DOHH2 (cell line): ENCODE measurements around the gene ZNF436.

Experiments
- H3F3A ChIP-seq: fragments of 200-600 bp; sonication (generic), shearing (Covaris generic); 2 replicates; pipeline ENCODE4 v1.6.0; 2016; ENCODE audit warnings: antibody characterized with exemption, mild to moderate bottlenecking; ENCODE audit not compliant: control insufficient read depth, insufficient read depth
- H3K27ac ChIP-seq: fragments of 200-600 bp; sonication (generic); 2 replicates; pipeline ENCODE4 v1.5.1; 2014; ENCODE audit warnings: low read depth, mild to moderate bottlenecking, low read length, moderate library complexity
- H3K27me3 ChIP-seq: fragments of 200-600 bp; sonication (generic); 2 replicates; pipeline ENCODE4 v1.6.1; 2014; ENCODE audit warnings: mild to moderate bottlenecking, low read length, mixed read lengths; ENCODE audit not compliant: control insufficient read depth
- H3K36me3 ChIP-seq: fragments of 200-600 bp; sonication (generic); 2 replicates; pipeline ENCODE4 v1.6.1; 2014; ENCODE audit warnings: mild to moderate bottlenecking, low read length, moderate library complexity, mixed read lengths; ENCODE audit not compliant: control insufficient read depth
- H3K4me1 ChIP-seq: fragments of 200-600 bp; sonication (generic); 2 replicates; pipeline ENCODE4 v1.6.1; 2014; ENCODE audit warnings: mild to moderate bottlenecking, low read length, mixed read lengths; ENCODE audit not compliant: control insufficient read depth
- H3K4me2 ChIP-seq: fragments of 200-600 bp; sonication (generic); 2 replicates; pipeline ENCODE4 v1.6.0; 2014; ENCODE audit warnings: mild to moderate bottlenecking, low read length, moderate library complexity
- H3K4me3 ChIP-seq: fragments of 200-600 bp; sonication (generic); 2 replicates; pipeline ENCODE4 v1.5.1; 2014; ENCODE audit warnings: mild to moderate bottlenecking, low read length, mixed read lengths
- H3K79me2 ChIP-seq: fragments of 200-600 bp; sonication (generic); 2 replicates; pipeline ENCODE4 v1.6.1; 2014; ENCODE audit warnings: mild to moderate bottlenecking, low read length, mixed read lengths; ENCODE audit not compliant: control insufficient read depth
- H3K9me2 ChIP-seq: fragments of 200-600 bp; sonication (generic); replicated peaks from 2 replicates; pipeline ENCODE4 v1.6.1; 2014; ENCODE audit warnings: mild to moderate bottlenecking, low read length, mixed read lengths; ENCODE audit not compliant: control insufficient read depth
- H3K9me3 ChIP-seq: fragments of 200-600 bp; sonication (generic); 2 replicates; pipeline ENCODE4 v1.6.1; 2014; ENCODE audit warnings: antibody characterized with exemption, low read length, mixed read lengths; ENCODE audit not compliant: control insufficient read depth, insufficient read depth
- H4K20me1 ChIP-seq: fragments of 200-600 bp; sonication (generic); 2 replicates; pipeline ENCODE4 v1.6.0; 2014; ENCODE audit warnings: low read depth, mild to moderate bottlenecking, antibody characterized with exemption, low read length, moderate library complexity; ENCODE audit not compliant: control insufficient read depth, insufficient read depth
- EZH2phosphoT487 ChIP-seq: fragments of 200-600 bp; sonication (generic); IDR thresholded peaks from 2 replicates; pipeline ENCODE4 v1.6.1; 2017; ENCODE audit warnings: borderline replicate concordance, mild to moderate bottlenecking, antibody characterized with exemption, low read length, moderate library complexity, mixed read lengths
- TF ChIP-seq, protein P1 (sequence below): fragments of 200-600 bp; sonication (generic); IDR thresholded peaks from one replicate; pipeline ENCODE4 v1.5.1; 2014; ENCODE audit warnings: antibody characterized with exemption, mild to moderate bottlenecking, low read depth, low read length; ENCODE audit not compliant: poor library complexity, severe bottlenecking

The ZNF436 gene

DNA sequence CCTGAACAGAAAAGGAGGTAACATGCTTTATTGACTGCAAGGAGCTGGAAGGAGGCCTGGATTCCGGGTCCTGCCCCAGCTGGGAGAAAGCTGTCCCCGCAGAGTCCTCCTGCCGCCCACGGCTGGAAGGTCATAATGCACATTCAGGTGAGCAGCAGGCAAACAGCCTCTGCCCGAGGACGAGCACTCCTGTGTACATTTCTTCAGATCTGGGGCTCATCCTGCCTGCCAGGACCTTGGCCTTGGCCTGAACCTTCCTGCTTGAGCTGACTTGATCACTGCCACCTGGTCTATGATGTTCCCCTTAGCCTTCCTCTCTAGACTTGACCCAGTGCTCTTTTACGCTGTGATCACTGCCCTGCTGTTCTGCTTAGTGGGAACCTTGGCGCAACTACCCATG lies 17.9 kb upstream of the ZNF436 start:
- Histone ChIP-seq H3K36me3 (no peaks in the 10 kb centered on the region), H3K9me2 (no peaks in the 10 kb centered on the region), H3K27ac (no peak overlapping the region), H3F3A (no peaks in the 10 kb centered on the region), H3K4me3 (no peak overlapping the region), H3K9me3 (no peaks in the 10 kb centered on the region), H3K79me2 (no peaks in the 10 kb centered on the region), H3K4me1 (peaks cover 12% of the 10 kb centered on the region), H3K27me3 (peaks cover 8% of the 10 kb centered on the region), H4K20me1 (no peaks in the 10 kb centered on the region), H3K4me2 (no peak overlapping the region)
- no peak for TF ChIP-seq EZH2phosphoT487
- TF ChIP-seq, protein P1, sequence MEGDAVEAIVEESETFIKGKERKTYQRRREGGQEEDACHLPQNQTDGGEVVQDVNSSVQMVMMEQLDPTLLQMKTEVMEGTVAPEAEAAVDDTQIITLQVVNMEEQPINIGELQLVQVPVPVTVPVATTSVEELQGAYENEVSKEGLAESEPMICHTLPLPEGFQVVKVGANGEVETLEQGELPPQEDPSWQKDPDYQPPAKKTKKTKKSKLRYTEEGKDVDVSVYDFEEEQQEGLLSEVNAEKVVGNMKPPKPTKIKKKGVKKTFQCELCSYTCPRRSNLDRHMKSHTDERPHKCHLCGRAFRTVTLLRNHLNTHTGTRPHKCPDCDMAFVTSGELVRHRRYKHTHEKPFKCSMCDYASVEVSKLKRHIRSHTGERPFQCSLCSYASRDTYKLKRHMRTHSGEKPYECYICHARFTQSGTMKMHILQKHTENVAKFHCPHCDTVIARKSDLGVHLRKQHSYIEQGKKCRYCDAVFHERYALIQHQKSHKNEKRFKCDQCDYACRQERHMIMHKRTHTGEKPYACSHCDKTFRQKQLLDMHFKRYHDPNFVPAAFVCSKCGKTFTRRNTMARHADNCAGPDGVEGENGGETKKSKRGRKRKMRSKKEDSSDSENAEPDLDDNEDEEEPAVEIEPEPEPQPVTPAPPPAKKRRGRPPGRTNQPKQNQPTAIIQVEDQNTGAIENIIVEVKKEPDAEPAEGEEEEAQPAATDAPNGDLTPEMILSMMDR, result no peak

DNA sequence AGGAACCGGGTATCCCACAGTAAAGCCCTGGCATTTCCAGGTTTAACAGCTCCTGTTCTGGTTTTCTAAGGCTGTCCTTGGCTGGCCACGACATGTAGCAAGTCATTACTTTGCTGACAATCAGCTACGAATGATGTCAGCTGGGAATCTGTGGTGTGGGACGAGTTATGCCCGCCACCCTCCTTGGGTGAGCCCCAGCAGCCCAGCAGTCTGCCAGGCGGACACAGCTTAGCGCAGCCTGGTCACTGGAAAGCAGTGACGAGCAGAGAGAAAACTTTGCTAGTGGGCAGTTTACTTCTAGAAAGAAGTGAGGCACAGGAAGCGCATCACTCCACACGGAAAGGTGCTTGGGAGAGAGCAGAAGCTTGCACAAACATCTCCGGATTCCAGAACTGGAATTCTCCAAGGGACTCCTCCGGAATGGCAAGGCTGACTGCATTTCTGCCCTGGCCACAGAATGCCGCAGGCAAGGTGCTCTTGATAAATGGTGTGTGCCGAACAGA lies 15.5 kb upstream of the ZNF436 start:
- peaks cover 19% of the 10 kb centered on the region for H3K27me3 ChIP-seq
- no peaks in the 10 kb centered on the region for H4K20me1 ChIP-seq
- H3K9me2 ChIP-seq, result no peaks in the 10 kb centered on the region
- H3K4me3 ChIP-seq, result no peak overlapping the region
- H3K36me3 ChIP-seq, result no peaks in the 10 kb centered on the region
- no peak for TF ChIP-seq EZH2phosphoT487
- TF ChIP-seq, protein P1, result no peak
- no peaks in the 10 kb centered on the region for H3K79me2 ChIP-seq
- H3F3A ChIP-seq, result peaks cover 3% of the 10 kb centered on the region; the same call in 1 of the 2 replicates
- H3K4me1 ChIP-seq, result peaks cover 17% of the 10 kb centered on the region
- no peaks in the 10 kb centered on the region for H3K9me3 ChIP-seq
- no peak overlapping the region for H3K27ac ChIP-seq
- no peak overlapping the region for H3K4me2 ChIP-seq

DNA sequence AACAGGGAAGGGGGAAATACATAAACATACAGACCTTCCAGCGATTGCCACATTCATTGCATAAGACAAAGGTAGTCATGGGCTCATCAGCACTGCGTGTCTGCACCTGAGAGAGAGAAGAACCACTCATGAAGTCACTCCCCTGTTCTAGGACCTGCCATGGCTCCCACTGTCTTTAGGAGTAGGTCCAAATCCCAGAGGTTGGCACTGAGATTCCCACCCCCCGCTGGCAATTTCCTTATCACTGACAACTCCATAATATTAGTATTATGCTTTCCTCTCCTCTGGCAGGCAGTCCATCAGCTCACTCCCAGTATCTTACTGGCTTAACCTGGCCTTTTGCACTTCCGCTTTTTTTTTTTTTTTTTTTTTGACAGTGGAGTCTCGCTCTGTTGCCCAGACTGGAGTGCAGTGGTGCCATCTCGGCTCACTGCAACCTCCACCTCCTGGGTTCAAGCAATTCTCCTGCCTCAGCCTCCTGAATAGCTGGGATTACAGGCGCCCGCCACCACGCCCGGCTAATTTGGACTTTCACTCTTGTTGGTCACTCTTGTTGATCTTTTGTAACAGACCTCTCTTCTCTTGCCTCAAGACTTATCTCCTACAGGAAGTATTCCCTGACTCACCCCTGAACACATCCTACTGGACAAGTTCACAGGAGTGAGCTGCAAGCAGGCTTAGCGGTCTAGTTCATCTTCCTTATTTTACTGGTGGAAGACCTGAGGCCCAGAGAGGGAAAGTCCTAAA lies 14.8 kb upstream of the ZNF436 start:
- Histone ChIP-seq H3K27ac (no peak overlapping the region), H3K9me2 (no peaks in the 10 kb centered on the region), H3K36me3 (no peaks in the 10 kb centered on the region), H3K79me2 (no peaks in the 10 kb centered on the region), H3K4me2 (no peak overlapping the region), H3K9me3 (no peaks in the 10 kb centered on the region), H3K4me3 (no peak overlapping the region), H3F3A (peaks cover 3% of the 10 kb centered on the region; the same call in 1 of the 2 replicates), H3K4me1 (peaks cover 17% of the 10 kb centered on the region), H3K27me3 (peaks cover 15% of the 10 kb centered on the region), H4K20me1 (no peaks in the 10 kb centered on the region)
- TF ChIP-seq, protein P1, result no peak
- TF ChIP-seq EZH2phosphoT487, result no peak
